WTC11 (cell line): ENCODE results near the gene PSMA1. TPM values are rescaled to one million over a fixed set of nuclear protein-coding genes. Genes with fewer than 3 reads are reported as not detected.

Source experiments
- ATAC-seq: fragments of 200-7000 bp; cut with Tn5 transposase; 2 replicates; pipeline ENCODE4 v1.10.0; 2021; ENCODE audit warnings: mild to moderate bottlenecking, moderate library complexity
- CTCF ChIA-PET: fragments of 300-600 bp; sonication (Branson Sonifier 250); formaldehyde crosslinking; loops from one replicate; lab custom pipeline; 2021; ENCODE audit warnings: antibody characterized with exemption; lab: Charles Lee
- POLR2A ChIA-PET: fragments of 350-600 bp; sonication (Branson Sonifier 250); formaldehyde crosslinking; loops from one replicate; lab custom pipeline; 2021; ENCODE audit warnings: antibody characterized with exemption; lab: Charles Lee
- DNase-seq: peaks from one replicate; pipeline ENCODE4 v3.0.0; 2021; ENCODE audit warnings: low spot score
- H3K27ac Mint-ChIP-seq: 2 replicates; pipeline ENCODE4 v1.8.0; 2021; ENCODE audit warnings: mixed read lengths
- H3K27me3 Mint-ChIP-seq: 2 replicates; pipeline ENCODE4 v1.8.0; 2021; ENCODE audit warnings: low read depth, mild to moderate bottlenecking, moderate library complexity, mixed read lengths
- H3K36me3 Mint-ChIP-seq: 2 replicates; pipeline ENCODE4 v1.8.0; 2021; ENCODE audit warnings: mixed read lengths
- H3K4me1 Mint-ChIP-seq: 2 replicates; pipeline ENCODE4 v1.8.0; 2022; ENCODE audit warnings: mixed read lengths
- H3K4me3 Mint-ChIP-seq: 2 replicates; pipeline ENCODE4 v1.8.0; 2021; ENCODE audit warnings: mild to moderate bottlenecking, moderate library complexity, mixed read lengths
- H3K9me3 Mint-ChIP-seq: 2 replicates; pipeline ENCODE4 v1.8.0; 2021; ENCODE audit warnings: mixed read lengths
- ARID4B ChIP-seq: sonication (generic); formaldehyde crosslinking; IDR thresholded peaks from 2 replicates; pipeline ENCODE4 v1.8.0; 2023; ENCODE audit warnings: missing genetic modification reagents, mild to moderate bottlenecking, borderline replicate concordance
- CBFB ChIP-seq: sonication (generic); formaldehyde crosslinking; IDR thresholded peaks from 2 replicates; pipeline ENCODE4 v1.8.1; 2022; ENCODE audit warnings: mild to moderate bottlenecking, low read depth, missing genetic modification reagents
- CDX4 ChIP-seq: fragments of 250-450 bp; sonication (Bioruptor Pico); IDR thresholded peaks from 2 replicates; pipeline ENCODE4 v1.9.0; 2021; ENCODE audit warnings: moderate library complexity, mild to moderate bottlenecking, inconsistent platforms, borderline replicate concordance
- EMX1 ChIP-seq: fragments of 250-450 bp; sonication (Bioruptor Pico); IDR thresholded peaks from 2 replicates; pipeline ENCODE4 v1.8.0; 2021; ENCODE audit warnings: mild to moderate bottlenecking
- ERG ChIP-seq: fragments of 250-450 bp; sonication (Bioruptor Pico); IDR thresholded peaks from 2 replicates; pipeline ENCODE4 v1.8.0; 2021; ENCODE audit warnings: mild to moderate bottlenecking
- HMGA2 ChIP-seq: fragments of 250-450 bp; sonication (Bioruptor Pico); IDR thresholded peaks from 2 replicates; pipeline ENCODE4 v1.4.0; 2021; ENCODE audit warnings: mild to moderate bottlenecking, moderate library complexity
- JAZF1 ChIP-seq: fragments of 250-450 bp; sonication (Bioruptor Pico); IDR thresholded peaks from 2 replicates; pipeline ENCODE4 v1.9.0; 2021; ENCODE audit warnings: moderate library complexity, mild to moderate bottlenecking, inconsistent platforms
- JUN ChIP-seq: sonication (generic); formaldehyde crosslinking; IDR thresholded peaks from 2 replicates; pipeline ENCODE4 v1.8.0; 2023; ENCODE audit warnings: mild to moderate bottlenecking, missing genetic modification reagents
- MAX ChIP-seq: sonication (generic); formaldehyde crosslinking; IDR thresholded peaks from 2 replicates; pipeline ENCODE4 v1.8.0; 2022; ENCODE audit warnings: mild to moderate bottlenecking, missing genetic modification reagents
- MLX ChIP-seq: sonication (generic); formaldehyde crosslinking; IDR thresholded peaks from 2 replicates; pipeline ENCODE4 v1.8.1; 2023; ENCODE audit warnings: mild to moderate bottlenecking, missing genetic modification reagents, moderate library complexity
- NFYB ChIP-seq: sonication (generic); formaldehyde crosslinking; conservative IDR thresholded peaks from 2 replicates; pipeline ENCODE4 v1.8.0; 2022; ENCODE audit warnings: low read depth, missing genetic modification reagents
- NR1H2 ChIP-seq: sonication (generic); formaldehyde crosslinking; IDR thresholded peaks from 2 replicates; pipeline ENCODE4 v1.9.0; 2021; ENCODE audit warnings: mild to moderate bottlenecking, moderate library complexity, missing genetic modification reagents
- PREB ChIP-seq: sonication (generic); formaldehyde crosslinking; IDR thresholded peaks from 2 replicates; pipeline ENCODE4 v1.8.1; 2022; ENCODE audit warnings: mild to moderate bottlenecking, missing genetic modification reagents, moderate library complexity, borderline replicate concordance
- RELA ChIP-seq: sonication (generic); formaldehyde crosslinking; IDR thresholded peaks from 2 replicates; pipeline ENCODE4 v1.8.1; 2022; ENCODE audit warnings: missing genetic modification reagents, mild to moderate bottlenecking, borderline replicate concordance
- SMAD4 ChIP-seq: sonication (generic); formaldehyde crosslinking; IDR thresholded peaks from 2 replicates; pipeline ENCODE4 v1.8.0; 2022; ENCODE audit warnings: mild to moderate bottlenecking, missing genetic modification reagents
- SP1 ChIP-seq: sonication (generic); formaldehyde crosslinking; conservative IDR thresholded peaks from 2 replicates; pipeline ENCODE4 v1.8.1; 2022; ENCODE audit warnings: missing genetic modification reagents
- ZBTB21 ChIP-seq: sonication (generic); formaldehyde crosslinking; IDR thresholded peaks from 2 replicates; pipeline ENCODE4 v1.8.1; 2023; ENCODE audit warnings: mild to moderate bottlenecking, missing genetic modification reagents, borderline replicate concordance
- ZNF138 ChIP-seq: sonication (generic); formaldehyde crosslinking; conservative IDR thresholded peaks from 2 replicates; pipeline ENCODE4 v1.8.1; 2022; ENCODE audit warnings: mild to moderate bottlenecking, moderate library complexity, missing genetic modification reagents
- ZNF219 ChIP-seq: sonication (generic); formaldehyde crosslinking; IDR thresholded peaks from 2 replicates; pipeline ENCODE4 v1.8.0; 2023; ENCODE audit warnings: missing genetic modification reagents, mild to moderate bottlenecking, borderline replicate concordance
- ZNF232 ChIP-seq: sonication (generic); formaldehyde crosslinking; IDR thresholded peaks from 2 replicates; pipeline ENCODE4 v1.8.0; 2022; ENCODE audit warnings: mild to moderate bottlenecking, missing genetic modification reagents
- ZNF281 ChIP-seq: sonication (generic); formaldehyde crosslinking; IDR thresholded peaks from 2 replicates; pipeline ENCODE4 v1.8.0; 2023; ENCODE audit warnings: mild to moderate bottlenecking, missing genetic modification reagents
- ZNF317 ChIP-seq: sonication (generic); formaldehyde crosslinking; IDR thresholded peaks from 2 replicates; pipeline ENCODE4 v1.8.1; 2023; ENCODE audit warnings: low read depth, mild to moderate bottlenecking, moderate library complexity, missing genetic modification reagents, borderline replicate concordance
- ZNF396 ChIP-seq: fragments of 250-450 bp; sonication (Bioruptor Pico); IDR thresholded peaks from 2 replicates; pipeline ENCODE4 v1.8.0; 2021; ENCODE audit warnings: mild to moderate bottlenecking, moderate library complexity, borderline replicate concordance
- total RNA-seq: library from RNA; stranded (reverse); gene quantifications from 3 replicates; pipeline ENCODE4 v1.2.3, GENCODE V29; 2021

The PSMA1 gene
- total RNA-seq, 1 experiment from 2014 or later, result 139 TPM

- TF ChIP-seq ARID4B (no peak), MAX (CRISPR knock-in tag) (no peak), MLX (no peak), ZNF317 (CRISPR knock-in tag) (no peak), ZNF138 (no peak), NFYB (no peak), HMGA2 (CRISPR knock-in tag) (no peak), ZNF396 (CRISPR knock-in tag) (no peak), ZNF281 (no peak), ERG (no peak), SP1 (CRISPR knock-in tag) (no peak), CDX4 (CRISPR knock-in tag) (no peak), PREB (no peak), CBFB (CRISPR knock-in tag) (no peak), JAZF1 (no peak), ZNF232 (CRISPR knock-in tag) (no peak)
- TF ChIP-seq, all 79 proteins: peak for 0
Observed at GRCh38 chr11:14546672-14547071, 26.5 kb upstream of the PSMA1 start (continued).

GRCh38 chr11:14544611-14545010 is 24.4 kb upstream of the PSMA1 start:
- no peak for TF ChIP-seq ZBTB21
- no peak for TF ChIP-seq RELA (CRISPR knock-in tag)
- no peak for TF ChIP-seq EMX1 (CRISPR knock-in tag)
- TF ChIP-seq SMAD4 (CRISPR knock-in tag), result no peak
- no peak for TF ChIP-seq JUN
- no peak for TF ChIP-seq NR1H2 (CRISPR knock-in tag)
- TF ChIP-seq ZNF219 (CRISPR knock-in tag), result no peak
- Mint-ChIP-seq H3K27ac (no peak overlapping the region), H3K27me3 (peaks cover 6% of the 10 kb centered on the region), H3K4me3 (no peak overlapping the region), H3K36me3 (no peaks in the 10 kb centered on the region), H3K4me1 (peaks cover 23% of the 10 kb centered on the region), H3K9me3 (no peaks in the 10 kb centered on the region)
- ATAC-seq (no peak), DNase-seq (no peak)
- ChIA-PET POLR2A (no interaction called here), CTCF (interaction anchor here (2.3 kb wide), 1 partner anchor 363 kb away, joined by 8 read pairs; no protein-coding TSS in a partner anchor)
